BJ (cell line): Measurements from ENCODE around the gene GNB1. TPM values are rescaled to one million over a fixed set of nuclear protein-coding genes. Genes with fewer than 3 reads are reported as not detected.
"Not testable (repeated sequence)": the region's sequence is repeated elsewhere in the genome, so short reads cannot be mapped to it uniquely, and the experiment has no call there.

Source experiments
- CTCF ChIA-PET: fragments of 350-600 bp; formaldehyde crosslinking; extraction: SDS; loops from one replicate; lab custom pipeline; 2021; ENCODE audit warnings: antibody characterized with exemption, inconsistent platforms; lab: Yijun Ruan, JAX
- POLR2A ChIA-PET: fragments of 300-600 bp; sonication (Branson Sonifier 250); formaldehyde crosslinking; extraction: SDS; loops from one replicate; lab custom pipeline; 2021; ENCODE audit warnings: antibody characterized with exemption; lab: Charles Lee
- DNase-seq: peaks from one replicate; pipeline ENCODE4 v3.0.0-alpha.2; 2011; ENCODE audit warnings: low read depth
- H3K27me3 ChIP-seq: 2 replicates; pipeline ENCODE4 v1.6.0; 2011; ENCODE audit warnings: low read length; ENCODE audit not compliant: control insufficient read depth, insufficient read depth
- H3K36me3 ChIP-seq: 2 replicates; pipeline ENCODE4 v1.5.1; 2011; ENCODE audit warnings: low read length; ENCODE audit not compliant: control insufficient read depth, insufficient read depth
- H3K4me3 ChIP-seq: 2 replicates; pipeline ENCODE4 v1.5.1; 2011; ENCODE audit warnings: low read depth, mild to moderate bottlenecking, control low read depth, low read length
- CTCF ChIP-seq: IDR thresholded peaks from 2 replicates; pipeline ENCODE4 v1.5.1; 2011; ENCODE audit warnings: low read depth, mild to moderate bottlenecking, control low read depth, inconsistent platforms, low read length, moderate library complexity; ENCODE audit not compliant: insufficient read depth
- polyA plus RNA-seq: library from polyadenylated mRNA; depleted of rRNA; stranded (reverse); fragments of >200 nt; gene quantifications from 2 replicates; pipeline ENCODE4 v1.2.3, GENCODE V29; 2011

Gene GNB1
- polyA plus RNA-seq, 1 experiment, result 566 TPM

GRCh38 chr1:1752636-1753606, 138.0 kb downstream of the GNB1 start:
- POLR2A ChIA-PET, result no interaction called here
- Histone ChIP-seq H3K36me3 (peaks cover 19% of the 10 kb centered on the region), H3K27me3 (no peaks in the 10 kb centered on the region), H3K4me3 (no peak overlapping the region)
- no peak for TF ChIP-seq CTCF
- DNase-seq, result no peak
- CTCF ChIA-PET, result no interaction called here

DNA sequence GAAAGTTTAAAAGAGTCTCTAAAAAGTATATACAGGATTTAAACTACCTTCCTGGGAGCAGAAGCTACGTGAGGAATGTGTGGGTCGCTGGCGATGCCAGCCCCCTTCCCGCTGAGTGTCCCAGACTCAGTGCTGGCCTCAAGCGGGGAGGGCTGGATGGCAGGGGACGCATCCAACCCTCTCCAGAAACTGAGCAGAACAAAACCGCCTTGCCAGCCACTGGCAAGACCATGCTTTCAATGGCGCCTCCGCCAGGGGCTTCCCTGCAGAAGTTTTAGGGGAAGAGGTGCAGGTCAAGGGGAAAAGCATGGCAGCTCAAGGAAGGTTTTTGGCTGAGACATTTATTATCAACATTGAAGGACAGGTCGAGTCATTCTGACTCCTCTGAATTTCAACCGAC, 138.7 kb downstream of the GNB1 start:
- Histone ChIP-seq H3K27me3 (no peaks in the 10 kb centered on the region), H3K36me3 (peaks cover 17% of the 10 kb centered on the region), H3K4me3 (no peak overlapping the region)
- ChIA-PET POLR2A (no interaction called here), CTCF (no interaction called here)
- no peak for TF ChIP-seq CTCF
- DNase-seq, result no peak

DNA sequence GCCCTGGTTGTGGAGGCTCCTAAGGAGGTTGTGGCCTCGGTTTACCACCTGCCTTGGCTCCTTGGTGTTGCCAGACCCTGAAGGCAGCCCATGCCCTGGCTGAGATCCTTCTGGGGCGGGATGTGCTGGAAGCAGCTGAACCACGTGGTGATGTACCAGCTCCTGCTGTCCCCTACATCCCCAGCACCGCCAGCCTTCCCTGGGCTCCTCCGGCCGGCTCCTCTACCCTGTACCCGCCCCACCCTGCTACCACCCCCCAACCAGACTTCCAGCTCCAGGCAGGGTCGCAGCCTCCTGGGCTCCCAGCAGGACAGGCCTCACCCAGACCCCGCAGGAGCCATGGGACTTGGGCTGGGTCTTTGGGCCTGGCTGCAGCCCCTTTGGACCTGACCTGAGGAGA, 140.9 kb downstream of the GNB1 start:
- CTCF ChIA-PET, DNase-seq, POLR2A ChIA-PET, H3K4me3 ChIP-seq, H3K27me3 ChIP-seq: not testable (repeated sequence)
- peaks cover 11% of the 10 kb centered on the region for H3K36me3 ChIP-seq

- Histone ChIP-seq H3K4me3 (no peak overlapping the region), H3K36me3 (peaks cover 7% of the 10 kb centered on the region), H3K27me3 (no peaks in the 10 kb centered on the region)
- no peak for DNase-seq
- TF ChIP-seq CTCF, result no peak
- CTCF ChIA-PET, result no interaction called here
- POLR2A ChIA-PET, result no interaction called here
These were observed 142.1 kb downstream of the GNB1 start for GRCh38 chr1:1748686-1749321.

GRCh38 chr1:1746566-1746909, 144.3 kb downstream of the GNB1 start:
- CTCF ChIA-PET, result interaction anchor here (0.7 kb wide), 1 partner anchor 155 kb away, joined by 4 read pairs; no protein-coding TSS in a partner anchor
- H3K4me3 ChIP-seq, H3K27me3 ChIP-seq, DNase-seq, H3K36me3 ChIP-seq, POLR2A ChIA-PET: not testable (repeated sequence)

DNA sequence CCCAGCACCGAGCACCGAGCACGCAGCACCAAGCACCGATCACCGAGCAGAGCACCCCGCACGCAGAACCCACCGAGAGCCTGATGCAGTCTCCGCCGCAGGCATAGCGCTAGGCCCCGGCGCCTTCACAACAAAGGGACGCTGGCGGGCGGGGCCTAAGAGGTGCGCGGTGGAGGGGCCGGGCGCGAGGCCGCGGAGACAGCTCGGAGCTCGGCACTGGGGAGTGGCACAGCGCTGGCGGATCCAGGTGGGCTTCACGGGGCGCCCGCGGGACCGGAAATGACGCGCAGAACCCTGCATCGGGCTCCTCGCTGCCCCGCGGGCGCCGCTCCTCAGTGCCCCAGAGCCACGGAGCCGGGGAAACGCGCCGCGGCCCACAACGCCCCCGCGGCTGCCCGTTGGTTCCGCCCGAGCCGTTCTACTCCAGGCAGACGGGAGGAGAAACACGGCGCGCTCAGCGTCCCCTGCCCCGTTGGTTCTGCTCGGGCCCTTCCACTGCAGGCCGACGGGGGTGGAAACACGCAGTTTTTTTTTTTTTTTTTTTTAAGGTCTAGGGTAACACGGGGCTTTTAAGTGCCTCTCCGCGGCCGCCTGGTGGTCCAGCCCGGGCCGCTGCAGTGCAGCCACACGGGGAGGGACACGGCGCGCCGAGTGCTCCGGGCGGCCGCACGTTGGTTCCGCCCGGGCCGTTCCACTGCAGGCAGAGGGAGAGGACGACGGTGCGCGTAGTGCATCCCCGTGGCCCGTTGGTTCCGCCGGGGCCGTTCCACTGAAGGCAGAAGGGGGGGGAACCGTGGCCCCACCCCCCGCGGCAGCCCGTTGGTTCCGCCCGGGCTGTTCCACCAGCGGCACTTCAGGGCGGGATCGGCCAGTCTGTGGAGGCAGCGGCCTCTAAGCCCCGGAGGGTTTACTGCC, 145.0 kb downstream of the GNB1 start:
- H3K36me3 ChIP-seq, POLR2A ChIA-PET, H3K27me3 ChIP-seq, DNase-seq: not testable (repeated sequence)
- H3K4me3 ChIP-seq, result peak overlapping the region; percentile 46
- CTCF ChIA-PET, result interaction anchor here (0.7 kb wide), 1 partner anchor 156 kb away, joined by 4 read pairs; no protein-coding TSS in a partner anchor

GRCh38 chr1:1742529-1742928, 148.4 kb downstream of the GNB1 start:
- H3K27me3 ChIP-seq, POLR2A ChIA-PET, CTCF ChIA-PET, H3K4me3 ChIP-seq, H3K36me3 ChIP-seq, DNase-seq: not testable (repeated sequence)

DNA sequence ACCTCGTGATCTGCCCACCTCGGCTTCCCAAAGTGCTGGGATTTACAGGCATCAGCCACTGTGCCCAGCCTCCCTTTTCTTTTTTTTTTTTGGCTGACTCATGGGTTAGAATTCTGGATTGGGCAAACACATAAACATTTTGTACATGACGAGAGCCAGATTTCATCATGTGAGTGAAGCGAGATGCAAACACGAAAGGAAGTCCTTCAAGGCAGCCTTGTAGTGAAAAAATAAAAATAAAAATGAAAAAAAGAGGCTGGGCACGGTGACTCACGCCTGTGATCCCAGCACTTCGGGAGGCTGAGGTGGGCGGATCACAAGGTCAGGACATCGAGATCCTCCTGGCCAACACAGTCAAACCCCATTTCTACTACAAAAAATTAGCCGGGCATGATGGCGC, 149.9 kb downstream of the GNB1 start:
- not testable (repeated sequence) for H3K4me3 ChIP-seq

GRCh38 chr1:1738799-1739337, 152.0 kb downstream of the GNB1 start:
- H3K27me3 ChIP-seq, H3K36me3 ChIP-seq, POLR2A ChIA-PET, DNase-seq, H3K4me3 ChIP-seq, CTCF ChIA-PET: not testable (repeated sequence)

More for the DNA sequence above, 149.9 kb downstream of the GNB1 start:
- H3K27me3 ChIP-seq, POLR2A ChIA-PET, CTCF ChIA-PET, H3K36me3 ChIP-seq: not testable (repeated sequence)
- DNase-seq, result peak; percentile 95
